Neural progenitor cell (in vitro differentiated cells): Measurements from ENCODE around the gene RRM1. TPM values are rescaled to one million over a fixed set of nuclear protein-coding genes. Genes with fewer than 3 reads are reported as not detected.

ENCODE experiments used
- DNase-seq: peaks from one replicate; pipeline ENCODE4 v3.0.0-alpha.2; 2016; ENCODE audit warnings: low spot score
- H2AFZ ChIP-seq: fragments of 200-600 bp; sonication (generic); replicated peaks from 2 replicates; pipeline ENCODE4 v1.6.1; 2016; ENCODE audit warnings: antibody characterized with exemption
- H3F3A ChIP-seq: fragments of 200-600 bp; sonication (generic); 2 replicates; pipeline ENCODE4 v1.6.1; 2016; ENCODE audit warnings: antibody characterized with exemption, low read depth
- H3K27ac ChIP-seq: fragments of 200-600 bp; sonication (generic); 2 replicates; pipeline ENCODE4 v1.5.1; 2016; ENCODE audit warnings: mild to moderate bottlenecking
- H3K27me3 ChIP-seq: fragments of 200-600 bp; sonication (generic); 2 replicates; pipeline ENCODE4 v1.6.1; 2016; ENCODE audit warnings: mild to moderate bottlenecking, moderate library complexity
- H3K36me3 ChIP-seq: fragments of 200-600 bp; sonication (generic); 2 replicates; pipeline ENCODE4 v1.5.1; 2016
- H3K4me1 ChIP-seq: fragments of 200-600 bp; sonication (generic); 2 replicates; pipeline ENCODE4 v1.6.1; 2016; ENCODE audit warnings: mixed run types
- H3K4me2 ChIP-seq: fragments of 200-600 bp; sonication (generic); 2 replicates; pipeline ENCODE4 v1.6.1; 2016
- H3K4me3 ChIP-seq: fragments of 200-600 bp; sonication (generic); 2 replicates; pipeline ENCODE4 v1.5.1; 2016
- H3K79me2 ChIP-seq: fragments of 200-600 bp; sonication (generic); 2 replicates; pipeline ENCODE4 v1.6.1; 2016; ENCODE audit warnings: low read depth
- H3K9ac ChIP-seq: fragments of 200-600 bp; sonication (generic); 2 replicates; pipeline ENCODE4 v1.6.1; 2016
- H3K9me3 ChIP-seq: fragments of 200-600 bp; sonication (generic); 2 replicates; pipeline ENCODE4 v1.5.1; 2016; ENCODE audit warnings: low read depth
- H4K20me1 ChIP-seq: fragments of 200-600 bp; sonication (generic); 2 replicates; pipeline ENCODE4 v1.6.1; 2016; ENCODE audit warnings: low read depth
- H3K27ac Mint-ChIP-seq: 3 replicates; pipeline ENCODE4 v1.8.0; 2021; ENCODE audit warnings: mixed read lengths
- H3K27me3 Mint-ChIP-seq: 2 replicates; pipeline ENCODE4 v1.8.0; 2022; ENCODE audit warnings: low read depth, mild to moderate bottlenecking, inconsistent platforms, moderate library complexity, mixed read lengths; ENCODE audit not compliant: insufficient read depth
- H3K36me3 Mint-ChIP-seq: 3 replicates; pipeline ENCODE4 v1.8.0; 2021; ENCODE audit warnings: mixed read lengths
- H3K4me1 Mint-ChIP-seq: 3 replicates; pipeline ENCODE4 v1.8.0; 2021; ENCODE audit warnings: mixed read lengths
- H3K4me3 Mint-ChIP-seq: 3 replicates; pipeline ENCODE4 v1.8.0; 2021; ENCODE audit warnings: mild to moderate bottlenecking, moderate library complexity, mixed read lengths
- H3K9me3 Mint-ChIP-seq: 3 replicates; pipeline ENCODE4 v1.8.0; 2020; ENCODE audit warnings: mixed read lengths
- EZH2 ChIP-seq: fragments of 200-600 bp; sonication (generic); IDR thresholded peaks from 2 replicates; pipeline ENCODE4 v1.6.1; 2017; ENCODE audit warnings: antibody characterized with exemption, mild to moderate bottlenecking, moderate library complexity
- EZH2phosphoT487 ChIP-seq: fragments of 200-600 bp; sonication (generic); IDR thresholded peaks from 2 replicates; pipeline ENCODE4 v1.6.1; 2017; ENCODE audit warnings: antibody characterized with exemption
- total RNA-seq: library from RNA; depleted of rRNA; stranded (reverse); fragments of >200 nt; gene quantifications from 2 replicates; pipeline ENCODE4 v1.2.3, GENCODE V29; 2015; ENCODE audit warnings: low replicate concordance
- TF ChIP-seq, protein P1 (sequence below): fragments of 200-600 bp; sonication (generic); IDR thresholded peaks from 2 replicates; pipeline ENCODE4 v1.5.1; 2017; ENCODE audit warnings: antibody characterized with exemption, mild to moderate bottlenecking

RRM1 gene
- total RNA-seq, 1 donor from 2014 or later = 264 TPM

DNA sequence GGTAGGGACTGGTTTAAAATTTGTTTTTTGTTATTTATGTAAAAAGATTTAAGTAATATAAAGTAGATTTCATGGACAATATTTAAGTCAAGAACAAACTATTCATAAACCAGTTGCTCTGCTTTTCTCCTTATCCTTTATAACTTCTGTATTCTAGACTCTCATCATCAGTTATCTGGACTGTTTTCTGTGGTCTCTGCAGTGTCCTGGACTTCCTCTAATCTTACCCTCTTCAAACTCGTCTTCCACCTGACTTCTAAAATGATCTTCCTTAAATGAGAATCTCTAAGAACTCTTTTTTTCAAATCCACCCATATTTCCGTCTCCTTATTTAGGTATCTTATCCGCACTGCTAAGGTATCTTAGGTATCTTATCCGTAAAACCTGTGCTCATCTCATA, 8.1 kb downstream of the RRM1 start:
- H3K27ac Mint-ChIP-seq = no peak overlapping the region
- no peaks in the 10 kb centered on the region for H3K9me3 ChIP-seq
- no peaks in the 10 kb centered on the region for H3F3A ChIP-seq
- TF ChIP-seq EZH2 = no peak
- TF ChIP-seq, protein P1, sequence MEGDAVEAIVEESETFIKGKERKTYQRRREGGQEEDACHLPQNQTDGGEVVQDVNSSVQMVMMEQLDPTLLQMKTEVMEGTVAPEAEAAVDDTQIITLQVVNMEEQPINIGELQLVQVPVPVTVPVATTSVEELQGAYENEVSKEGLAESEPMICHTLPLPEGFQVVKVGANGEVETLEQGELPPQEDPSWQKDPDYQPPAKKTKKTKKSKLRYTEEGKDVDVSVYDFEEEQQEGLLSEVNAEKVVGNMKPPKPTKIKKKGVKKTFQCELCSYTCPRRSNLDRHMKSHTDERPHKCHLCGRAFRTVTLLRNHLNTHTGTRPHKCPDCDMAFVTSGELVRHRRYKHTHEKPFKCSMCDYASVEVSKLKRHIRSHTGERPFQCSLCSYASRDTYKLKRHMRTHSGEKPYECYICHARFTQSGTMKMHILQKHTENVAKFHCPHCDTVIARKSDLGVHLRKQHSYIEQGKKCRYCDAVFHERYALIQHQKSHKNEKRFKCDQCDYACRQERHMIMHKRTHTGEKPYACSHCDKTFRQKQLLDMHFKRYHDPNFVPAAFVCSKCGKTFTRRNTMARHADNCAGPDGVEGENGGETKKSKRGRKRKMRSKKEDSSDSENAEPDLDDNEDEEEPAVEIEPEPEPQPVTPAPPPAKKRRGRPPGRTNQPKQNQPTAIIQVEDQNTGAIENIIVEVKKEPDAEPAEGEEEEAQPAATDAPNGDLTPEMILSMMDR = no peak
- TF ChIP-seq EZH2phosphoT487 = no peak
- no peak overlapping the region for H3K9ac ChIP-seq
- H3K79me2 ChIP-seq = peaks cover 81% of the 10 kb centered on the region
- H3K4me3 Mint-ChIP-seq = no peak overlapping the region
- H2AFZ ChIP-seq = no peak overlapping the region
- H3K27me3 ChIP-seq = no peaks in the 10 kb centered on the region
- no peaks in the 10 kb centered on the region for H3K9me3 Mint-ChIP-seq
- H3K4me2 ChIP-seq = no peak overlapping the region
- H3K4me1 ChIP-seq = peaks cover 15% of the 10 kb centered on the region
- H3K4me1 Mint-ChIP-seq = peaks cover 11% of the 10 kb centered on the region
- peaks cover 4% of the 10 kb centered on the region for H3K27me3 Mint-ChIP-seq
- no peak overlapping the region for H3K27ac ChIP-seq
- peaks cover 31% of the 10 kb centered on the region for H3K36me3 Mint-ChIP-seq
- H3K36me3 ChIP-seq = peaks cover 18% of the 10 kb centered on the region
- no peak for DNase-seq
- peaks cover 46% of the 10 kb centered on the region for H4K20me1 ChIP-seq
- H3K4me3 ChIP-seq = no peak overlapping the region

DNA sequence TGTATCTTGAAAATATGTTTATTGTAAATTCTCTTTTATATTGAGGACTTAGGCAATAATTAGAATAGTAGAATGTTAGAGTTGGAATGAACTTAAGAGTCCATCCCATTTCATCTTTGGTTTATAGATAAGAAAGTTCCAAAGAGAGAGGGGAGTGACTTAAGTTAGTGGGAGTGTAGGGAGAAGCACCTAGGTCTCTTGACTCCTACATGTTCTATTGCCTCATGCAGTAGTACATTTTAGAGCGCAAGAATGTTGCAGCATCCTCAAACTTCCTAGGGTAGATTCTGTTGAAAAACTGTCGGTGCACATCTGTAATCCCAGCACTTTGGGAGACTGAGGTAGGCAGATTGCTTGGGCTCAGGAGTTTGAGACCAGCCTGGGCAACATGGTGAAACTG, 8.7 kb downstream of the RRM1 start:
- TF ChIP-seq EZH2phosphoT487 = no peak
- no peak for TF ChIP-seq EZH2
- TF ChIP-seq, protein P1 = no peak
- H3K9me3 ChIP-seq = no peaks in the 10 kb centered on the region
- H3K27ac ChIP-seq = no peak overlapping the region
- H3K4me1 Mint-ChIP-seq = peaks cover 11% of the 10 kb centered on the region
- peaks cover 4% of the 10 kb centered on the region for H3K27me3 Mint-ChIP-seq
- peaks cover 77% of the 10 kb centered on the region for H3K79me2 ChIP-seq
- DNase-seq = no peak
- H3K36me3 ChIP-seq = peaks cover 22% of the 10 kb centered on the region
- H3K9ac ChIP-seq = no peak overlapping the region
- H3K27ac Mint-ChIP-seq = no peak overlapping the region
- no peak overlapping the region for H3K4me3 Mint-ChIP-seq
- no peaks in the 10 kb centered on the region for H3K9me3 Mint-ChIP-seq
- no peaks in the 10 kb centered on the region for H3F3A ChIP-seq
- H3K27me3 ChIP-seq = no peaks in the 10 kb centered on the region
- no peak overlapping the region for H2AFZ ChIP-seq
- H3K4me1 ChIP-seq = peaks cover 12% of the 10 kb centered on the region
- H4K20me1 ChIP-seq = peaks cover 42% of the 10 kb centered on the region
- no peak overlapping the region for H3K4me3 ChIP-seq
- H3K4me2 ChIP-seq = no peak overlapping the region
- H3K36me3 Mint-ChIP-seq = peaks cover 32% of the 10 kb centered on the region

DNA sequence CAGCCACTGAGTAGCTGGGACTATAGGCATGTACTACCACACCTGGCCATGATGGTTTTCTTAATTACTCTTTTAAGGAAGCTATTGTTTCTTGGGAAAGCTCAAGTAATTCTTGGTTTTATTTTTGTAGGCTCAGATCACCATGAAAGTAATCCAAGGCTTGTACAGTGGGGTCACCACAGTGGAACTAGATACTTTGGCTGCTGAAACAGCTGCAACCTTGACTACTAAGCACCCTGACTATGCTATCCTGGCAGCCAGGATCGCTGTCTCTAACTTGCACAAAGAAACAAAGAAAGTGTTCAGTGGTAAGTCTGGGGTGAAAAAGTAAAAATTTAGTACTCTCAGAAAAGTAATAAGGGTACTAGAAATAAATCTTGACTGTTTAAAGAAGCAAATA, 11.3 kb downstream of the RRM1 start:
- no peak for DNase-seq
- Mint-ChIP-seq H3K4me3 (no peak overlapping the region), H3K9me3 (no peaks in the 10 kb centered on the region), H3K4me1 (no peaks in the 10 kb centered on the region), H3K36me3 (peaks cover 24% of the 10 kb centered on the region), H3K27me3 (no peaks in the 10 kb centered on the region), H3K27ac (no peak overlapping the region)
- H3K4me2 ChIP-seq = no peak overlapping the region
- H3K9ac ChIP-seq = no peak overlapping the region
- H3K27me3 ChIP-seq = no peaks in the 10 kb centered on the region
- no peaks in the 10 kb centered on the region for H3F3A ChIP-seq
- H3K9me3 ChIP-seq = no peaks in the 10 kb centered on the region
- H2AFZ ChIP-seq = no peak overlapping the region
- peaks cover 50% of the 10 kb centered on the region for H3K79me2 ChIP-seq
- H3K36me3 ChIP-seq = peaks cover 29% of the 10 kb centered on the region
- H3K4me1 ChIP-seq = no peaks in the 10 kb centered on the region
- no peak overlapping the region for H3K27ac ChIP-seq
- H3K4me3 ChIP-seq = no peak overlapping the region
- no peak for TF ChIP-seq EZH2phosphoT487
- no peak for TF ChIP-seq EZH2
- TF ChIP-seq, protein P1 = no peak
- peaks cover 17% of the 10 kb centered on the region for H4K20me1 ChIP-seq
